GM12873 (cell line): ENCODE results near the gene LAPTM5.

ENCODE experiments used
- CTCF ChIP-seq: IDR thresholded peaks from 2 replicates; pipeline ENCODE4 v1.5.1; 2012; ENCODE audit warnings: low read depth, mild to moderate bottlenecking, moderate library complexity, low read length, control low read depth; ENCODE audit not compliant: insufficient read depth; ENCODE audit errors: missing control alignments

The LAPTM5 gene

GRCh38 chr1:30745156-30745833 lies 12.3 kb downstream of the LAPTM5 start:
- no peak for TF ChIP-seq CTCF

- TF ChIP-seq CTCF, result no peak
Observed at GRCh38 chr1:30744060-30744756, 13.4 kb downstream of the LAPTM5 start.

DNA sequence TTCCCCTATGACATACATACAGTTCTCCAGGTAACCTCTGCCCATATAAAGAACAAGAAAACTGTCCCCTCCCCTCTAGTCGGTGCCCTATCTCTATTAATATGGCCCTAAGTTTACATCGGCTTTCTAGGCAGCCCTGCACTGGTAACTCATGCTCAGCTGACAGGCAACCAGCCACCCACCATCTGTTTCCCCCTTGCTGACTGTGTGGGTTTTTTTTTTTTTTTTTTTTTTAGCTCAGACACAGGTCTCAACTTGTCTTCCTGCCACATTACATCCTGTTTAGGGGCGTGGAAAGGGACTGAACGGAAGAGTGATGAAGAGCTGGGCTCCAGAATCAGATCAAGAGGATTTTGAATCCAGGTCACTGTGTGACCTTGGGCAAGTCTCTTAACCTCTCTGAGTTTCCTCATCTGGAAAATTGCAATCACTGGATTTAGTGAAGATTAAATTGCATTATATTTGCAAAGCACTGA lies 14.0 kb downstream of the LAPTM5 start:
- no peak for TF ChIP-seq CTCF

GRCh38 chr1:30742963-30743559 lies 14.5 kb downstream of the LAPTM5 start:
- TF ChIP-seq CTCF, result no peak

DNA sequence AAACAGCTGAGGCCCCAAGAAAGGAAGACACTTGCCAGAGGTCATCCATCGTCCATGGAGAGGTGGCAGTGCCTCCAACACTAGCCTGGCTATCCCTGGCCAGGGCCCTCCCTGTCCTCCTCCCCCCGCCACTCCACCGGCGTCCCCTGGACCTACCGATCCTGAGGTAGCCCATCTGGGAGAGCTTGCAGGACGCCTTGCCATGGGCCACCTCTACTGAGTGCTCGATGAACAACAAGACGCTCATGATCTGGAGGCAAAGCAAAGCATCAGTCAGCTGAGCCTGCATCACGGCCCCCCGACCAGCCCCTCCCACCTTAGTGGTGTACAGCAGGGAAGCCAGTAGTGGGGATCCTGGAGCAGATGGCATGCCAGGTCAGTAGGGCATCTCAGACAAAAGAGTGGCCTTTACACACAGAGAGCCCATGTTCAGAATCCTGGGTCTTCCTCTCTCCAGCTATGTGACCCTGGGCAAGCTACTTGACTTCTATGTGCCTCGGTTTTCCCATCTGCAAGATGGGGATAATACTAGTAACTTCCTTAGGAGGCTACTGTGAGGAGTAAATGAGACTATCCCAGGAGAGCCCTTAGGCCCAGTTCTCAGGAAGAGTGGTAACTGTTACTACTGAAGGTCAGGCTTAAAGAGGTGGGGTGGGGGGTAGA lies 15.1 kb downstream of the LAPTM5 start:
- TF ChIP-seq CTCF, result no peak

DNA sequence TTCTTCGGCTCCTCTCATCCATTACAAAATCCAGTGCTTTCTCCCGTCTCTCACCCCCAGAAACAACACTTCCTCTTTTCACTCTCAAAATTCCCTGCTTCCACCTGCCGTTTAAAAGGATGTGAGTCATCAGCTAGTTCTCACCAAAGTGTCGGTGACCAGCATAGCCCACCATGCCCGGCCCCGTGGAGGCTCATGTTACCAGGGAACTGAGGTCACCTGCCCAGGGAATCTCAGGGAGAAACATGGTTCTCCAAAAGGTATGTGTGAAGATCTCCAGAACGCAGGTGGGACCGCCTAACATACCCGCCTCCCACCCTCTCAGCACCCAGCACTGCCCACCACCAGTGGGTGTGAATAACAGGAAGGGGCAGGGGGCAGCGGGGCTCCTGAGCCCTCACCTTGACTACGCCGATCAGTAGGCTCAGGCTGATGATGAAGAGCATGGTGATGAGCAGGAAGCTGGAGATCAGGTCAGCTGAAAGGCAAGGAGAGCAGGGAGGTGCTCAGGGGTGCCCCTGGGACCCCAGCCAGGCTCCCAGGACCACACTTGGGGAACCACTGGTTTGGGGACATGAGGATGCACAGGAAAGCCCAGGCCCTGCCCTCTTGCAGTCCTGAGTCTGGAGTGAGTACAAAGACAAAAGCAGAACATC lies 16.2 kb downstream of the LAPTM5 start:
- no peak for TF ChIP-seq CTCF
